H1 (cell line): ENCODE data around the gene SLC17A5.

Experiments used
- HDAC2 ChIP-seq, 2 experiments: fragments of 300-600 bp in 1 of 2; sonication (generic) in 1 of 2; IDR thresholded peaks; 2 replicates each; pipeline ENCODE4 v1.6.1; 2011 to 2012; ENCODE audit warnings: low read depth in 2 of 2, low read length in 2 of 2, mild to moderate bottlenecking in 2 of 2, moderate library complexity in 2 of 2, borderline replicate concordance in 1 of 2, inconsistent platforms in 1 of 2
- ZNF274 ChIP-seq: IDR thresholded peaks from 2 replicates; pipeline ENCODE4 v1.7.0; 2012; ENCODE audit warnings: low read length, borderline replicate concordance; ENCODE audit errors: extremely low read depth

DNA sequence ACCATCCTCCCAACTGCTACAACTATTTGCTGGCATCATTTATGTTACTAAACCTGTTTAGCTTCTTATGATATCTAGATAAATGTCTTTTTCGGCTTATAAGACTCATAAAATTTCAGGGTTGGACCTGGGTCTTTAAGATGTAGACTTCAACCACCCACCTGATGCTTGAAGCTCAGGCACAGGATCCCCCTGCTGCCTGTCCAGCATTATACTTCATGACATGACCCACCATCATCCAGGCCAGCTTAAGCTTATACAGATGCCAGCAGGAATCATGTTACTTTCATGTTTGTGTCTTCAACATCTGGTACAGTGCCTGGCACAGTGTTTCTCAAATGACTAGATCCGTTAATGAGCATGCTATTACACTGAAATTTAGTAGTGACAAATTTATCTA, 47.4 kb downstream of the SLC17A5 start:
- TF ChIP-seq HDAC2 (IDR thresholded peaks at IDR 0.05; ENCODE audit: borderline replicate concordance in 1 of 2, low read depth in 2 of 2, low read length in 2 of 2) (no peak), ZNF274 (no peak)
